Fibroblast of lung (primary cell): Measurements from ENCODE around the gene LONP2. TPM values are rescaled to one million over a fixed set of nuclear protein-coding genes. Genes with fewer than 3 reads are reported as not detected.

Experiments
- DNase-seq, 2 donors: peaks; one replicate each; pipeline versions ENCODE4 v3.0.0 to v3.0.0-alpha.2; 2010; ENCODE audit warnings: low read depth in 2 of 2
- H2AFZ ChIP-seq: 2 replicates; pipeline ENCODE4 v1.5.1; 2012; ENCODE audit warnings: low read length, control low read depth, inconsistent platforms
- H3K27ac ChIP-seq: 2 replicates; pipeline ENCODE4 v1.5.1; 2011; ENCODE audit warnings: low read length, control low read depth; ENCODE audit not compliant: insufficient read depth
- H3K27me3 ChIP-seq: 2 replicates; pipeline ENCODE4 v1.5.1; 2011; ENCODE audit warnings: mild to moderate bottlenecking, low read length; ENCODE audit not compliant: control insufficient read depth, insufficient read depth
- H3K36me3 ChIP-seq: 2 replicates; pipeline ENCODE4 v1.5.1; 2011; ENCODE audit warnings: low read length; ENCODE audit not compliant: control insufficient read depth, insufficient read depth
- H3K4me1 ChIP-seq: 2 replicates; pipeline ENCODE4 v1.5.1; 2011; ENCODE audit warnings: low read length; ENCODE audit not compliant: control insufficient read depth, insufficient read depth; ENCODE audit errors: extremely low read depth
- H3K4me2 ChIP-seq: 2 replicates; pipeline ENCODE4 v1.5.1; 2011; ENCODE audit warnings: low read length, control low read depth; ENCODE audit not compliant: insufficient read depth; ENCODE audit errors: extremely low read depth
- H3K4me3 ChIP-seq, 4 experiments: fragments of 200-600 bp in 1 of 4; sonication (generic) in 1 of 4; replicated peaks in 1 of 4; 2 replicates each; pipeline ENCODE4 v1.5.1; 2011 to 2016; ENCODE audit warnings: low read length in 4 of 4, low read depth in 3 of 4, mild to moderate bottlenecking in 3 of 4, control low read depth in 2 of 4, inconsistent platforms in 1 of 4, mixed read lengths in 1 of 4; ENCODE audit not compliant: insufficient read depth in 1 of 4; ENCODE audit errors: control extremely low read depth in 1 of 4
- H3K79me2 ChIP-seq: 2 replicates; pipeline ENCODE4 v1.5.1; 2012; ENCODE audit warnings: mild to moderate bottlenecking, low read length, inconsistent platforms; ENCODE audit not compliant: control insufficient read depth, insufficient read depth
- H3K9ac ChIP-seq: 2 replicates; pipeline ENCODE4 v1.5.1; 2011; ENCODE audit warnings: mild to moderate bottlenecking, low read length, control low read depth; ENCODE audit not compliant: insufficient read depth
- H3K9me3 ChIP-seq: 2 replicates; pipeline ENCODE4 v1.5.1; 2012; ENCODE audit warnings: low read depth, low read length; ENCODE audit not compliant: control insufficient read depth, insufficient read depth
- H4K20me1 ChIP-seq: 2 replicates; pipeline ENCODE4 v1.5.1; 2011; ENCODE audit warnings: low read length; ENCODE audit not compliant: control insufficient read depth, insufficient read depth; ENCODE audit errors: extremely low read depth
- EZH2 ChIP-seq: IDR thresholded peaks from 2 replicates; pipeline ENCODE4 v1.5.1; 2012; ENCODE audit warnings: low read length, control low read depth, mild to moderate bottlenecking; ENCODE audit errors: missing control alignments
- polyA plus RNA-seq, 2 donors: library from polyadenylated mRNA; depleted of rRNA in 1 of 2; stranded (reverse) in 1 of 2; unstranded in 1 of 2; fragments of >200 nt; gene quantifications; 2 replicates each; pipeline ENCODE4 v1.2.1, GENCODE V29; 2011 to 2012; ENCODE audit warnings: missing spikeins in 1 of 2
- total RNA-seq: library from RNA; depleted of rRNA; stranded (reverse); fragments of >200 nt; gene quantifications from 2 replicates; pipeline ENCODE4 v1.2.1, GENCODE V29; 2014
- TF ChIP-seq, protein P1 (sequence below), 2 donors: IDR thresholded peaks in 1 of 2; conservative IDR thresholded peaks in 1 of 2; 1 replicate in 1 of 2; 2 replicates in 1 of 2; pipeline ENCODE4 v1.5.1; 2011 to 2012; ENCODE audit warnings: low read length in 2 of 2, control low read depth in 1 of 2, inconsistent platforms in 1 of 2, low read depth in 1 of 2, mild to moderate bottlenecking in 1 of 2

LONP2 gene
- total and polyA plus RNA-seq, 2 donors (not counting 1 experiment from before 2014, with no cell fraction given): 44.0 to 60.8 TPM

DNA sequence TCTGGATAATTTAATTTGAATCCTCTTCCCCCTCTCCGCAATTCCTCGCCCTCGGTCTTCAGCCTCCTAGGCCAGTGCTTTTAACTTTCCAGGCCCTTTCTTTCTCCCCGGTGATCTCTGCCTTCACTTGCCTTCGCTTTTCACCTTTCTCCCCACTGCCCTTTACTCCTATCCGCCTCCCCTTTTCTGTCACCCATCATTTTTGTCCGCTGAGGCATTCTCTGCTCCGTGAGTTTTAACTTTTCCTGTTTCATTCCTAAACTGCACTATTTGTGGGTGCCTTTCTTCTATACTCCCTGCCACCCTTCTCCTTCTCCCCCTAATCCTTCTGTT, 729 bp downstream of the LONP2 start:
- Histone ChIP-seq H3K4me2 (peak overlapping the region; percentile 94), H3K27me3 (no peaks in the 10 kb centered on the region), H3K9me3 (no peaks in the 10 kb centered on the region), H2AFZ (peak overlapping the region; percentile 61), H3K79me2 (peaks cover 45% of the 10 kb centered on the region), H3K9ac (peak overlapping the region; percentile 83), H4K20me1 (no peaks in the 10 kb centered on the region), H3K4me3 (peak overlapping the region; percentile 32 to 99 (median 70)), H3K4me1 (no peaks in the 10 kb centered on the region), H3K36me3 (no peaks in the 10 kb centered on the region), H3K27ac (peak overlapping the region; percentile 66)
- DNase-seq: no peak
- no peak for TF ChIP-seq EZH2
- TF ChIP-seq, protein P1, sequence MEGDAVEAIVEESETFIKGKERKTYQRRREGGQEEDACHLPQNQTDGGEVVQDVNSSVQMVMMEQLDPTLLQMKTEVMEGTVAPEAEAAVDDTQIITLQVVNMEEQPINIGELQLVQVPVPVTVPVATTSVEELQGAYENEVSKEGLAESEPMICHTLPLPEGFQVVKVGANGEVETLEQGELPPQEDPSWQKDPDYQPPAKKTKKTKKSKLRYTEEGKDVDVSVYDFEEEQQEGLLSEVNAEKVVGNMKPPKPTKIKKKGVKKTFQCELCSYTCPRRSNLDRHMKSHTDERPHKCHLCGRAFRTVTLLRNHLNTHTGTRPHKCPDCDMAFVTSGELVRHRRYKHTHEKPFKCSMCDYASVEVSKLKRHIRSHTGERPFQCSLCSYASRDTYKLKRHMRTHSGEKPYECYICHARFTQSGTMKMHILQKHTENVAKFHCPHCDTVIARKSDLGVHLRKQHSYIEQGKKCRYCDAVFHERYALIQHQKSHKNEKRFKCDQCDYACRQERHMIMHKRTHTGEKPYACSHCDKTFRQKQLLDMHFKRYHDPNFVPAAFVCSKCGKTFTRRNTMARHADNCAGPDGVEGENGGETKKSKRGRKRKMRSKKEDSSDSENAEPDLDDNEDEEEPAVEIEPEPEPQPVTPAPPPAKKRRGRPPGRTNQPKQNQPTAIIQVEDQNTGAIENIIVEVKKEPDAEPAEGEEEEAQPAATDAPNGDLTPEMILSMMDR (conservative IDR thresholded peaks at IDR 0.05 in 1 of 2, IDR thresholded peaks at IDR 0.05 in 1 of 2; ENCODE audit: low read depth in 1 of 2, low read length in 2 of 2): no peak

DNA sequence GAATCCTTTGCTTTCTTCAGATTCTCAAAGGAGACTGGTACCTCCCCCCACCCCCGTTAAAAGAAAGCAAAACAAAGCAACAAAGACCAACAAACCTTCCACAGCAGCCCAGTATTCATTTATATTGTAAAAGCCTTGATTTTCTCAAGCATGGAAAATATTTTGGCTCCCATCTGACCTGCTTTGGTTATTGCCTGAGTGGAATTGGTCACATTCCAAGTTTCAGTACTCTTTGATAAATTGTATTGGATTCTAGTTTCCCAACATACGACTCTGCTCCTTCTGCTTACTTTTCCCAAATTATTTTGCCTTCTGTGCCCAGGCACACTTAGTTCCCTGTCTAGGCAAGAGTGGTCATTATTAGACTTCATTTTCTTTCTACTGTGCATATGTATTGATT, 2.0 kb downstream of the LONP2 start:
- DNase-seq: peak; percentile 48 to 54
- no peaks in the 10 kb centered on the region for H3K27me3 ChIP-seq
- peak overlapping the region in 2 of 4 experiments; percentile 66 to 99 for H3K4me3 ChIP-seq
- H3K36me3 ChIP-seq: no peaks in the 10 kb centered on the region
- H3K79me2 ChIP-seq: peaks cover 52% of the 10 kb centered on the region
- no peaks in the 10 kb centered on the region for H3K4me1 ChIP-seq
- peak overlapping the region; percentile 60 for H3K4me2 ChIP-seq
- no peaks in the 10 kb centered on the region for H4K20me1 ChIP-seq
- H3K9me3 ChIP-seq: no peaks in the 10 kb centered on the region
- TF ChIP-seq, protein P1 (conservative IDR thresholded peaks at IDR 0.05 in 1 of 2, IDR thresholded peaks at IDR 0.05 in 1 of 2; ENCODE audit: low read depth in 1 of 2, low read length in 2 of 2): no peak
- TF ChIP-seq EZH2: no peak
- no peak overlapping the region for H3K9ac ChIP-seq
- H3K27ac ChIP-seq: no peak overlapping the region
- H2AFZ ChIP-seq: no peak overlapping the region

DNA sequence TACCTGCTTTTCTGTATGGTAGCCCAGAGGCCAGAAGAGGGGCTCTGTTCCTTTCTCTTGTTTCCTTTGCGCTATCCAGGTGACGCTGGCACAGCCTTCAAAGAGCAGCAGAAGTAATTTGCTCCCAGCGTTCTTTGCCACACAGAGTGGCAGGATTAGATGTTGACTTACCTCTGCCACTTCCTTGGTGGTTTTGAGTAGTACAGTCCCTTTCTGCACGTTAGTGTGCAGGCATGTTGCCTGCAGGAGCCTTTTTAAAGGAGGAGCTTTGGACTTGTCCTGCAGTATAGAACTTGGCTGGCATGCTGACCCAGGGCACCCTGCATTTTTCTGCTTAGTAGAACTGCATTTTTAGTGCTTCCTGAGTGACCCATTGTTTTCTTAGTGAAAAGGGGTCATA, 3.2 kb downstream of the LONP2 start, which contains the start of gene ABCC11:
ABCC11 (minus strand) TSS at position 229 of the 400 bp plus-strand sequence. CDS start 15,618 bp downstream, outside the sequence.
- peaks cover 60% of the 10 kb centered on the region for H3K79me2 ChIP-seq
- DNase-seq: no peak
- TF ChIP-seq EZH2: no peak
- TF ChIP-seq, protein P1 (conservative IDR thresholded peaks at IDR 0.05 in 1 of 2, IDR thresholded peaks at IDR 0.05 in 1 of 2; ENCODE audit: low read depth in 1 of 2, low read length in 2 of 2): no peak
- no peaks in the 10 kb centered on the region for H4K20me1 ChIP-seq
- no peaks in the 10 kb centered on the region for H3K9me3 ChIP-seq
- H3K27me3 ChIP-seq: no peaks in the 10 kb centered on the region
- no peaks in the 10 kb centered on the region for H3K4me1 ChIP-seq
- H3K36me3 ChIP-seq: no peaks in the 10 kb centered on the region
- peak within 1 kb of the TSS in 2 of 4 experiments; percentile 66 to 99 for H3K4me3 ChIP-seq
- no peak within 1 kb of the TSS for H2AFZ ChIP-seq
- peak within 1 kb of the TSS; percentile 60 for H3K4me2 ChIP-seq
- no peak within 1 kb of the TSS for H3K9ac ChIP-seq
- H3K27ac ChIP-seq: no peak within 1 kb of the TSS
